NCI-H446 (cell line): ENCODE data around the gene MAG.

ENCODE experiments used
- DNase-seq, 2 experiments: peaks; one replicate each; lab custom pipeline; 2025; lab: John Stamatoyannopoulos, UW

The MAG gene

GRCh38 chr19:35299523-35300338 lies 7.8 kb downstream of the MAG start:
- DNase-seq = no peak

- no peak for DNase-seq
These were observed 8.3 kb downstream of the MAG start for GRCh38 chr19:35300339-35300649.

- DNase-seq = no peak
These were observed 10.0 kb downstream of the MAG start for GRCh38 chr19:35301961-35302360.

- no peak for DNase-seq
These were observed 10.5 kb downstream of the MAG start for GRCh38 chr19:35302446-35302845.

- DNase-seq = no peak
These were observed 11.5 kb downstream of the MAG start for GRCh38 chr19:35303357-35303915.

GRCh38 chr19:35304036-35304435 lies 12.1 kb downstream of the MAG start:
- no peak for DNase-seq

- no peak for DNase-seq
These were observed 13.2 kb downstream of the MAG start for GRCh38 chr19:35305181-35305580.

- DNase-seq = no peak
These were observed 14.7 kb downstream of the MAG start for GRCh38 chr19:35306473-35307246.

GRCh38 chr19:35307931-35308330 lies 16.0 kb downstream of the MAG start:
- no peak for DNase-seq

- no peak for DNase-seq
These were observed 16.9 kb downstream of the MAG start for GRCh38 chr19:35308910-35309309.

GRCh38 chr19:35309481-35310279 lies 17.7 kb downstream of the MAG start:
- no peak for DNase-seq

- no peak for DNase-seq
These were observed 18.4 kb downstream of the MAG start for GRCh38 chr19:35310331-35310730.

- DNase-seq = no peak
These were observed 19.0 kb downstream of the MAG start for GRCh38 chr19:35310811-35311465.

- DNase-seq = no peak
These were observed 20.1 kb downstream of the MAG start for GRCh38 chr19:35311901-35312665.

- DNase-seq = no peak
These were observed 21.6 kb downstream of the MAG start for GRCh38 chr19:35313587-35313986.

GRCh38 chr19:35314031-35314430 lies 22.1 kb downstream of the MAG start:
- no peak for DNase-seq

GRCh38 chr19:35314858-35315470 lies 23.0 kb downstream of the MAG start:
- no peak for DNase-seq

GRCh38 chr19:35315883-35316282 lies 23.9 kb downstream of the MAG start:
- DNase-seq = no peak

GRCh38 chr19:35316560-35316959 lies 24.6 kb downstream of the MAG start:
- no peak for DNase-seq

GRCh38 chr19:35317464-35318043 lies 25.6 kb downstream of the MAG start:
- no peak for DNase-seq
